ENCODE data around the gene OGFOD3.
"Not testable (repeated sequence)": the region's sequence is repeated elsewhere in the genome, so short reads cannot be mapped to it uniquely, and the experiment has no call there.

The OGFOD3 gene, protein sequence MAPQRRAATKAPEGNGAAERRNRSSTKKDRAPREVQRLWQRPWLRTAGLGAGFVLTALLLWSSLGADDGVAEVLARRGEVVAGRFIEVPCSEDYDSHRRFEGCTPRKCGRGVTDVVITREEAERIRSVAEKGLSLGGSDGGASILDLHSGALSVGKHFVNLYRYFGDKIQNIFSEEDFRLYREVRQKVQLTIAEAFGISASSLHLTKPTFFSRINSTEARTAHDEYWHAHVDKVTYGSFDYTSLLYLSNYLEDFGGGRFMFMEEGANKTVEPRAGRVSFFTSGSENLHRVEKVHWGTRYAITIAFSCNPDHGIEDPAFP

GRCh38 chr17:82418001-82418986 lies at the start of gene OGFOD3, which contains the start of gene HEXD:
Gene OGFOD3, minus strand, starts transcription at chr17:82418586. Its CDS starts 101 bp downstream, at chr17:82418485.
Gene HEXD, plus strand, starts transcription at chr17:82418347. Its CDS starts 1,453 bp downstream, at chr17:82419800.
- DNase-seq (ENCODE audit: low spot score), result peak; percentile 100

DNA sequence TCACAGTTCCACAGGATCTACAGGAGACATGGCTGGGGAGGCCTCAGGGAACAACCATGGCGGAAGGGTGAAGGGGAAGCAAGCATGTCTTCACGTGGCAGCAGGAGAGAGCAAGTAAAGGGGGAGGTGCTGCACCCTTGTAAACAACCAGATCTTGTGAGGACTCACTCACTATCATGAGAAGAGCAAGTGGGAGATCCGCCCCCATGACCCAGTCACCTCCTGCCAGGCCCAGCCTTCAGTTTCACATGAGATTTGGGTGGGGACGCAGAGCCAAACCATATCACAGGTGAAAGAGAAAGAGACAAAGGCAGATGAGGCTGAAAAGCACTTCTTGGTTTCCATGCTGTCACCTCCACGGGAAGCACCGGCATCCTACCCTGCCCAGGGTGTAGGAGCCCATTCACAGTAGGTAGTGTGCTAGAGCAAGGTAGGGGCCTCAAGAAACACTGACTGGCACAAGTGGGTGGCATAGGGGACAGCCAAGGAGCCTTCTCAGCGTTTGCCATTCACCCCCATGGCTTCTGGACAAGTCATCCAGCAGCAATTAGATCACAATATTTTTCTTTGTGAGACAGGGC lies 46.7 kb upstream of the OGFOD3 start:
- no peak for DNase-seq (ENCODE audit: low spot score)

GRCh38 chr17:82464567-82464929 lies 46.2 kb upstream of the OGFOD3 start:
- DNase-seq (ENCODE audit: low spot score), result no peak

DNA sequence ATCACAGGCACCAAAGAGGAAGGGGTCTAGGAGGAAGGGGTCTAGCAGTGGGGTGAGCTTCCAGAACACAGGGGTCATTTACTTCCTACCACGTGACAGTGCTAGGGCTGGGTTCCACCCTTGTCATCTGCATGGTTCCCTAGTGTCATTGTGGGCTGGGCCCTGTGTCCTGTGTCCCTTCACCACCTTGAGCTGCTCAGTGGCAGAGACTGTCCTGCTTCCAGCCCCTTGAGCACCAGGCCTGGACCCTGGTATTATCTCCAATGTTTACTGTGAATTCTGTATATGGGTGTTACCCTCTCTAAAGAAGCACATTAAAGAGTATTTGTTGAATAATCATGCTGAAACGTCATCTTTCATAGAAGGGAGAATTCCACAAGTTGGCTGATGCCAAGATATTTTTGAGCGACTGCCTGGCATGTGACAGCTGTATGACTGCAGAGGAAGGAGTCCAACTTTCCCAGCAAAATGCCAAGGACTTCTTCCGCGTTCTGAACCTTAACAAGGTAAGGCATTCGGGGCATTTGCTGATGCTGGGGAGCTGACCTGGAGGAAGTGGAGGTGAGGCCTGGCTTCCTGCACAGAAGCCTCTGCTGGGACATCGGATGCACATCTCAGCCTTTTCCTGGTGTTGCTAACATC lies 45.7 kb upstream of the OGFOD3 start:
- DNase-seq (ENCODE audit: low spot score), result peak; percentile 5

- DNase-seq (ENCODE audit: low spot score), result peak; percentile 3
Observed at GRCh38 chr17:82463391-82463790, 45.0 kb upstream of the OGFOD3 start.

DNA sequence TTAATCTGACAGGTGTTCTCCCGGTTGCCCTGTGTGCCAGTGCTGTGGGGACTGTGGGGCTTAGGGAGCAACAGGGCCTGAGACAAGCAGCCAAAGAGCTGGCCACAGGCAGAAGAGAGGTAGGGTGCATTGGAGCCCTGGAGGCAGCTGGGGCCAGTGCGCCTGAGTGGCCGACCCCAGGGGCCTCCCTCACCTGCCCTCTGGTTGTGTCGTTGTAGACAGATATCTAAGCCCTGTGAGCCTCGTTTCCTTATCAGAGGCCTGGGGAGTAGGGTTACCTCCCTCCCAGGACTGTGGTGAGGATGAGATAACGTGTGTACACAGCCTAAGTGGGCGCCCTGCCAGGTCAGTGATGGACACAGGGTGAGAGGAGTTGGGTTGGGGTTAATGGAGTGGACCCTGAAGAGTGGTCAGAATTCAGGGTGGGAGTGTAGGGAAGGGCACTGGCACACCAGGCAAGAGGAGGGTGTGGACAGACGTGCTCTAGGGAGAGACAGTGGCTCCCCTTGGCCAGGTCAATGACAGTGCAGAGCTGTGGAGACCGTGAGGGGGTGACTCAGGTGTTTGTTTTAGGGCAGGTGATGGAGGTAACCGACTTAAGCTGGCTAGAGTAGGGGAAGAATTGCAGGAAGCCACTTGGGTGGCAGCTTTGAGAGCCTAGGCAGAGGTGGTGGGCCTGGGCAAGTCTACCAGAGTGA lies 43.6 kb upstream of the OGFOD3 start:
- no peak for DNase-seq (ENCODE audit: low spot score)

DNA sequence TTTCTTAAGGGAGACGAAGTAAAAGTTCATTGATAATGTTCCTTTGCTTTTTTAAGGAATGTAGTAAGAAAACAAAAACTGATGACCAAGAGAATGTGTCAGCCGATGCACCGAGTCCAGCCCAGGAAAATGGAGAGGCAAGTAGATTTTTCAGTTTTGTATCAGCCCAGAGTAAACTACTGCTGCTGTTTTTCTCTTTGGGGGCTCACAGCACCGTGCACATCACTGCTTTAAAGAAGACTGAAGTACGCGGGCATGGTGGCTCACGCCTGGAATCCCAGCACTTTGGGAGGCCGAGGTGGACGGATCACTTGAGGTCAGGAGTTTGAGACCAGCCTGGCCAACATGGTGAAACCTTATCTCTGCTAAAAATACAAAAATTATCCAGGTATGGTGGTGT lies 41.5 kb upstream of the OGFOD3 start:
- DNase-seq (ENCODE audit: low spot score), result not testable (repeated sequence)

- peak; percentile 52 for DNase-seq (ENCODE audit: low spot score)
Observed at GRCh38 chr17:82458885-82459424, 40.6 kb upstream of the OGFOD3 start.

DNA sequence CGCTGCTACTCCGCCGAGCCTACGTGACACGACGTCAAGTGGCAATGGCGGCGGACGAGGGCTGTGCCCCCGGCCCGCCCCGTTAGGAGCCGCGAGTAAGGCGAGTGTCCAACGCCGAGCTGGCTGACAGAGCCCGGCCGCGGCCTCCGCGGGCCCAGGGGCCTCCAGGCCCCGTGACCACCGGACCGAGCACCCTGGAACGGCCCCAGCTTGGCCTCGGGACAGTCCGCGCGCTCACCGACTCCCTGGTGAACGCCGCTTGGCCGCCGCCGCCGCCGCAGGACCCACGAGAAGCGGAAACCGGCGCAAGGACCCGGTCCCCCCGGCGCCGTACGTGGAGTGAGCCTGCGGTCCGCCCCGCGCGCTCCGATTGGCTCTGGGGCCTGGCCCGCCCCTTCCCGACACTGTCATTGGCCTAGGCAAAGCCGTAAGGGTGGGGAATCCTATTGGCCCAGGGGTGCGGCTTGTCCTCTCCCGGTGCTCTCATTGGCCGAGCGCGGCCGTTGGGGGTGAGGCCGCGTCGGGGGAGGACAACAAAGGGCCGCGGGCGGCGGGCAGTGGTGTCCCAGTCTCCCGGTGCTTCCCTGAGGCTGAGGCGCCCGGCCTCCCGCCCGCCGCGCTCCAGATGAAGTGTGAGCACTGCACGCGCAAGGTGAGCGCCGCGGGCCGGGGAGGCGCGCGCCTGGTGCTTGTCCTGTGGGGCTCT lies 39.9 kb upstream of the OGFOD3 start, which contains the start of gene NARF:
TSS of gene NARF (plus strand) at position 563 of the 706 bp plus-strand sequence. CDS start at position 626, 63 bp downstream.
- DNase-seq (ENCODE audit: low spot score), result peak; percentile 98

GRCh38 chr17:82457929-82458178 lies 39.5 kb upstream of the OGFOD3 start:
- DNase-seq (ENCODE audit: low spot score), result peak; percentile 97

DNA sequence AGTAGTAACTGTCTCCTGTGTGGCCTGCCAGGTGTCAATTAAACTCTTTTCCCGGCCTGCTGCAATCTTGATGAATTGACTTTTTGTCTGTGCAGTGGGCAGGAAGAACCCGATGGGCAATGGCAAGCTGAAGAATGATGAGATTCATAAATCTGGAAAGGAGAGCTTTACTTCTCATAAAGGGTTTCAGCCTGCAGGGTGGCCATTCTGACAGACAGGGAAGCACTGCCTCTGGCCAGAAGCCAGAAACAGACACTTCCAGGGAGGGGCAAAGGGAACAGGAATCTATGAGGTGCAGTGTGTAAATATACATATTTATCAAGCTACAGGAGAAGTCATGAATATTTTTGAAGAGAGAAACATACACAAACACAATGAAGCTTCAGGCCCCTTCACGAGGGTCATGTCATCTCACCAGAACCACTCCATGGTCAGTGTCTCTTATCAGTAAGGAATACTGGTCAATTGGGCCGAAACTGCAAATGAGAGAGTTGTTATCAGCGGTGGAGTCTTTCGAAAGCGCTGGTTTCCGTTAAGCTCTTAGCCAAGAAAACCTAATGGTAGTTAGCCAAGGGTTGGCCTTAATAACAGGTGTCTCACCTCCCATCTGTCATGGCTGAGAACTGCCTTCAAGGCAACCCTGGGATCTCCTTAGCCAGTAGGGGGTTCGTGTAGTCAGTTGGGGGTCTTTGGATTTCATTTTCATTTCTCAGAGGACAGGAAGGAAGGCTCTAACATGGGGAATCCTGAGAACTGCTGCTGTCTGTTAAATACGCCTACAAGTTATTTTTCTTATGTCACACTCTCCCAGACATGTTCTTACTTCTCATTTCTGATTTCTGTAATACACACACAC lies 38.9 kb upstream of the OGFOD3 start:
- DNase-seq (ENCODE audit: low spot score), result no peak

DNA sequence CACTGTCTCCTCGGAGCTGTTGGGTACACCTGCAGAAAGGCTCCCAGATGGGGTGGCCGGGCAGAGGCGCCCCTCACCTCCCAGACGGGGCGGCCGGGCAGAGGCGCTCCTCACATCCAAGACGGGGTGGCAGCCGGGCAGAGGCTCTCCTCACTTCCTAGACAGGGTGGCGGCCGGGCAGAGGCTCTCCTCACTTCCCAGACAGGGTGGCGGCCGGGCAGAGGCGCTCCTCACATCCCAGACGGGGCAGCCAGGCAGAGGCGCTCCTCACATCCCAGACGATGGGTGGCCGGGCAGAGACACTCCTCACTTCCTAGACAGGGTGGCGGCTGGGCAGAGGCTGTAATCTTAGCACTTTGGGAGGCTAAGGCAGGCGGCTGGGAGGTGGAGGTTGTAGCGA lies 35.3 kb upstream of the OGFOD3 start:
- DNase-seq (ENCODE audit: low spot score), result not testable (repeated sequence)

GRCh38 chr17:82453151-82453550 lies 34.8 kb upstream of the OGFOD3 start:
- not testable (repeated sequence) for DNase-seq (ENCODE audit: low spot score)

DNA sequence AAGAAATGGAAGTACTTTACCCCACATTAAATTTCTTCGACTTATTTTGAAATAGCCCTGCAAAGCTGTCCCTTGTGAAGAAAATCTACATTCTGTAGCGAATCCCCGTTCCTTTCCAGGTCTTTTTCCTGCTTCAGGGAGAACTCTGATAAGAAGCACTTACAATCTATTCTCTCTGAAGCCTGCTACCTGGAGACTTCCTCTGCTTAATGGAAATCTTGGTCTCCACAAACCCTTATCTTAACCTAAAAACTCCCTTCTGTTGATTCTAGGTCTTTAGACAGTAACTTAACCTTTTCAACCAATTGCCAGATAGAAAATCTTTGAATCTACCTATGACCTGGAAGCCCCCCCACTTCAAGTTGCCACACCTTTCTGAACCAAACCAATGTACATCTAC lies 33.8 kb upstream of the OGFOD3 start:
- DNase-seq (ENCODE audit: low spot score), result no peak

DNA sequence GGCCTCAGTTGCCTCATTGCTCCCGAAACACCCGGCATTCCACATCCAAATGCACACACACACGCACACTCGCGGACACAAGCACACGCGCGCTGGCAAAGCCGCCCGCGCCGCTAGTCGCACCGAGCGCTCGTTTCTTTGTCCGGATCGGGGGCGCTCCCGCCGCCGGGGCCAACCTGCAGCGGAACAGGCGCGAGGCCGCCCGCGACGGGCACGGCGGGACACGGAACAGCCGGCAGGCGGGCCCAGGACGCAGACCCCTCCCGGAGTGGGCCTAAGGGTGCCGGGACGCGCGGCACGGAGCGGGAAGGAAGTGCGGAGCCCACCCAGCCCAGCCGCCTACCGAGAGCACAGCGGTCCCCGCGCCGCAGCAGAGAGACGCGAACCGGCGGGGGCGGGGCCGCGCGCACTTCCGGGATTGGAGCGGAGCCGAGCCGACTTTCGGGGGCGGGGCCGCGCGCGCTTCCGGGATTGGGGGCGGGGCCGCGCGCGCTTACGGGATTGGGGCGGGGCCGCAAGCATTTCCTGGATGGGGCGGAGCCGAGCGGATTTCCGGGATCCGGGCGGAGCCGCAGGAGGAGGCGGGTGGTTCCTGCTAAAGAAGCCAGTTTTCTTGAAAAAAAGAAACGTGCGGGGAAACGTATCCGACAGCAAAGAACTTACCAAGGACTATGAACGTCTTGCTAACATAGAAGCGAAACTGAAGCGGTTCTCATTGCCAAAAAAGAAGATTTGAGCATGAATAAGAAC lies 32.1 kb upstream of the OGFOD3 start, which contains the start of gene CYBC1:
TSS of gene CYBC1 (minus strand) at position 396 of the 750 bp plus-strand sequence. CDS start 1,498 bp downstream, outside the sequence.
- DNase-seq (ENCODE audit: low spot score), result peak; percentile 96

GRCh38 chr17:82449883-82450356 lies 31.5 kb upstream of the OGFOD3 start:
- no peak for DNase-seq (ENCODE audit: low spot score)

GRCh38 chr17:82449131-82449882 lies 30.9 kb upstream of the OGFOD3 start:
- DNase-seq (ENCODE audit: low spot score), result peak; percentile 2

GRCh38 chr17:82447876-82448275 lies 29.5 kb upstream of the OGFOD3 start:
- no peak for DNase-seq (ENCODE audit: low spot score)

Data from AG20443 (cell line).